Tibial nerve (tissue), 4 donors: ENCODE results near the gene ALDH7A1. TPM values are rescaled to one million over a fixed set of nuclear protein-coding genes. Genes with fewer than 3 reads are reported as not detected.

Experiments
- DNase-seq, 2 donors: peaks; one replicate each; pipeline ENCODE4 v3.0.0-alpha.2; 2019; ENCODE audit warnings: low spot score in 2 of 2
- H3K27ac ChIP-seq, 4 donors: fragments of 200-600 bp; sonication (generic) in 3 of 4; one replicate each; pipeline ENCODE4 v1.5.1; 2017 to 2019; ENCODE audit warnings: mild to moderate bottlenecking in 1 of 4
- H3K27me3 ChIP-seq, 2 donors: fragments of 200-600 bp; sonication (generic) in 1 of 2; one replicate each; pipeline versions ENCODE4 v1.5.1 to v1.6.0; 2017 to 2019
- H3K36me3 ChIP-seq, 3 donors: fragments of 200-600 bp; sonication (generic); one replicate each; pipeline ENCODE4 v1.5.1; 2018 to 2019
- H3K4me1 ChIP-seq, 4 donors: fragments of 200-600 bp; sonication (generic) in 3 of 4; one replicate each; pipeline ENCODE4 v1.5.1; 2017 to 2019
- H3K4me3 ChIP-seq, 4 donors: fragments of 200-600 bp; sonication (generic) in 3 of 4; one replicate each; pipeline ENCODE4 v1.5.1; 2017 to 2019; ENCODE audit warnings: mild to moderate bottlenecking in 1 of 4, moderate library complexity in 1 of 4
- H3K9me3 ChIP-seq, 4 donors: fragments of 200-600 bp; sonication (generic) in 3 of 4; one replicate each; pipeline ENCODE4 v1.5.1; 2017 to 2019
- EP300 ChIP-seq, 2 donors: sonication (generic); formaldehyde crosslinking; IDR thresholded peaks; one replicate each; pipeline ENCODE4 v1.6.1; 2017; ENCODE audit warnings: antibody characterized with exemption in 2 of 2, mild to moderate bottlenecking in 1 of 2
- POLR2A ChIP-seq, 2 donors: fragments of 450-650 bp; IDR thresholded peaks; one replicate each; pipeline ENCODE4 v1.6.1; 2017; ENCODE audit warnings: antibody characterized with exemption in 2 of 2, mild to moderate bottlenecking in 2 of 2, moderate library complexity in 2 of 2
- WGBS, 2 donors: methylation state at CpG; one replicate each; pipeline ENCODE4 v1.1.5; 2018; 5-methylcytosine and 5-hydroxymethylcytosine counted together
- total RNA-seq, 4 donors: library from RNA; depleted of rRNA; stranded (reverse); fragments of >200 nt; gene quantifications; one replicate each; pipeline ENCODE4 v1.1.0, GENCODE V29; 2016
- TF ChIP-seq, protein P1 (sequence below), 5 experiments: fragments of 200-600 bp in 3 of 5; fragments of 450-650 bp in 2 of 5; sonication (generic) in 3 of 5; IDR thresholded peaks; one replicate each; pipeline ENCODE4 v1.5.1; 2016 to 2019; ENCODE audit warnings: antibody characterized with exemption in 5 of 5, mild to moderate bottlenecking in 3 of 5, moderate library complexity in 2 of 5

ALDH7A1 gene
- total RNA-seq, 4 donors from 2014 or later, result 20.7 to 41.0 (median 32.9) TPM

DNA sequence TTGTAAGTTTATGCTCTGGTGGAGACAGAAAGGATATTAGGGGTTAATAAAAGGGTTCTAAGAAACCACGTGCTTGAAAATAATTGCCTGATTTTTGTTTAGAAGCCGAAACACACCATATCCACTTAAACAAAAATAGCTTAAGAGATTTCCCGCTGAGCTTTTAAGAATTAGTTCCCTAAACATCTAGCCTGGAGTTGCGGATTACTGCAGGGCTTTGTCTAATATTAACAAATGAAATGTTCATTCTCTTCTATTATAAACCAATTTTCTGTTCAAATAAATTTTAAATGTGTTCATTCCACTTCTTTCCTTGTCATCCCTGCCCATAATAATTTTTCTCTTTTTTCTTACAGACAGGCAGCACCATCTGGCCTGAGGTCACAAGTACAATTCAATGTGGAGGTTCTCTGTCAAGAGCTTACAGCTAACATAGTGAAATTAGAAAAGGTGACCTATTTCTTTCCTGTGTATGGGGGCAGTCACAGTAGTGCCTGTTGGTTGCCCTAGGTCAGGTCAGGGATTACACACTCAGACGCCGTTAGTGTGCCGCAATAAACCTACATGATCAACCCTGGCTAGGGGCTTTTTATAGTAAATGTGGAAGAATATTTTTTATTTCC lies 106.5 kb downstream of the ALDH7A1 start:
- 51 to 52% methylated on average over 7 of the region's 7 CpGs for WGBS, 2 donors

DNA sequence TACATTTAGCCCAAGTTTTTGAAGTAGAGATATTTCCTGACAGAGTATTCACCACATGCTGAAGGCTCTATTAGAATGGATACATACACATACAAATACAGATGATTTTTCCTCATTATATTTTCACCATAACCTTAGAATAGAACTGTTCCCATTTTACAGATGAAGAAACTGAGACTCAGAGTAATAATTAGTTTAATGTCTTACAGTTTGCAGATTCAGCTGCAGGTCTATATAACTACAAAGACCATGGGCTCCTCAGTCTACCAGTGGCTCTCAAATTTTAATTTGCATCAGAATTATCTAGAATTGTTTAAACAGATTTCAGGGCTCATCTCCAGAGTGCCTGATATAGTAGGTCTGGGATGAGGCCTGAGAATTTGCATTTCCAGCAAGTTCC lies 107.4 kb downstream of the ALDH7A1 start:
- no peaks in the 10 kb centered on the region for H3K9me3 ChIP-seq
- H3K4me3 ChIP-seq, result no peak overlapping the region
- peaks cover 0 to 48% (median 19%) of the 10 kb centered on the region in 4 donors for H3K4me1 ChIP-seq
- peak overlapping the region in 2 of 4 donors; percentile 87 to 91 for H3K27ac ChIP-seq
- DNase-seq, result no peak
- peaks cover 0 to 68% (median 6%) of the 10 kb centered on the region in 3 donors for H3K36me3 ChIP-seq
- TF ChIP-seq POLR2A (IDR thresholded peaks at IDR 0.05) (no peak), EP300 (IDR thresholded peaks at IDR 0.05) (no peak)
- TF ChIP-seq, protein P1, sequence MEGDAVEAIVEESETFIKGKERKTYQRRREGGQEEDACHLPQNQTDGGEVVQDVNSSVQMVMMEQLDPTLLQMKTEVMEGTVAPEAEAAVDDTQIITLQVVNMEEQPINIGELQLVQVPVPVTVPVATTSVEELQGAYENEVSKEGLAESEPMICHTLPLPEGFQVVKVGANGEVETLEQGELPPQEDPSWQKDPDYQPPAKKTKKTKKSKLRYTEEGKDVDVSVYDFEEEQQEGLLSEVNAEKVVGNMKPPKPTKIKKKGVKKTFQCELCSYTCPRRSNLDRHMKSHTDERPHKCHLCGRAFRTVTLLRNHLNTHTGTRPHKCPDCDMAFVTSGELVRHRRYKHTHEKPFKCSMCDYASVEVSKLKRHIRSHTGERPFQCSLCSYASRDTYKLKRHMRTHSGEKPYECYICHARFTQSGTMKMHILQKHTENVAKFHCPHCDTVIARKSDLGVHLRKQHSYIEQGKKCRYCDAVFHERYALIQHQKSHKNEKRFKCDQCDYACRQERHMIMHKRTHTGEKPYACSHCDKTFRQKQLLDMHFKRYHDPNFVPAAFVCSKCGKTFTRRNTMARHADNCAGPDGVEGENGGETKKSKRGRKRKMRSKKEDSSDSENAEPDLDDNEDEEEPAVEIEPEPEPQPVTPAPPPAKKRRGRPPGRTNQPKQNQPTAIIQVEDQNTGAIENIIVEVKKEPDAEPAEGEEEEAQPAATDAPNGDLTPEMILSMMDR (IDR thresholded peaks at IDR 0.05), result no peak
- no peaks in the 10 kb centered on the region for H3K27me3 ChIP-seq

More for the DNA sequence above, 106.5 kb downstream of the ALDH7A1 start:
- H3K9me3 ChIP-seq, result no peaks in the 10 kb centered on the region
- H3K27ac ChIP-seq, result peak overlapping the region; percentile 5 to 91 (median 76)
- no peak for DNase-seq
- H3K36me3 ChIP-seq, result peaks cover 0 to 74% (median 6%) of the 10 kb centered on the region in 3 donors
- H3K4me3 ChIP-seq, result no peak overlapping the region
- H3K4me1 ChIP-seq, result peaks cover 0 to 39% (median 19%) of the 10 kb centered on the region in 4 donors
- TF ChIP-seq POLR2A (IDR thresholded peaks at IDR 0.05) (no peak), EP300 (IDR thresholded peaks at IDR 0.05) (no peak)
- TF ChIP-seq, protein P1 (IDR thresholded peaks at IDR 0.05), result no peak
- H3K27me3 ChIP-seq, result no peaks in the 10 kb centered on the region

DNA sequence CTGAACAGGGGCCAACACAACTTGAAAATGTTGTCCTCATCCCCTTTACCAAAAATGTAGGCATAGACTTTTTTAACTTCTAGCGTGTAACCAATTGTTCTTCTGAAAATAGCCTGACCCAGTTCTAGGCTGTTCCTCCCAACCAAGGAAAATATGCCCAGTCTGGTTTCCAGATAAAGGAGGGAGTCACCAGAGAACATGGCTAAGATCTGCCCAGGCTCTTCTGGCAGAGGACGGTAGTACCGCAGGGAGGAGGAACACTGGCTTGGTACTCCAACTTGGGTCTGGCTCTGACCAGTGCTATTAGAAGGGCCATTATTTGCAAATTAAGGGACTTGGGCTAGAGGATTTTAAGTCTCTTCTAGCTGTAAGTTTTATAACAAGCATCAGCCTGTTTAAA lies 108.7 kb downstream of the ALDH7A1 start:
- H3K9me3 ChIP-seq, result no peaks in the 10 kb centered on the region
- H3K4me3 ChIP-seq, result no peak overlapping the region
- 86 to 97% methylated on average over 3 of the region's 3 CpGs for WGBS, 2 donors
- H3K27ac ChIP-seq, result peak overlapping the region in 1 of 4 donors; percentile 91
- DNase-seq, result no peak
- peaks cover 0 to 63% (median 6%) of the 10 kb centered on the region in 3 donors for H3K36me3 ChIP-seq
- H3K4me1 ChIP-seq, result peaks cover 0 to 53% (median 17%) of the 10 kb centered on the region in 4 donors
- TF ChIP-seq, protein P1 (IDR thresholded peaks at IDR 0.05), result no peak
- TF ChIP-seq EP300 (IDR thresholded peaks at IDR 0.05) (no peak), POLR2A (IDR thresholded peaks at IDR 0.05) (no peak)
- no peaks in the 10 kb centered on the region for H3K27me3 ChIP-seq

DNA sequence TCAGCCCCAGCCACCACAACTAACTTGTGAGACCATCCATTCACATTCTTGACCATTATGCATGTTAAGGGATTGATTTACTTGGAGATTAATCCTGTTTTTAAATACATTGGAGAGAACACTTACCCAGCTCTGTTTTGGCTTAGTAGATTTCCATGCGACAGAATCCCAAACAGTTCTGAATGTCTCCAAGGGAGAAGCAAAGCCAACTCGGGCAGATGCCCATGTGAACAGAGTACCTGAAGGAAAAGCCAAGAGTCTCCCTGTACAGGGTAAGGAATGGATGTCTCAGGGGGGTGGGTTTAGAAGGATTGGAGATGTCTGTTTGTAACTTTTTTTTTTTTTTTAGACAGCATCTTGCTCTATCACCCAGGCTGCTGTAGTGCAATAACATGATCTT lies 110.8 kb downstream of the ALDH7A1 start:
- WGBS, 2 donors, result 93 to 96% methylated on average over 2 of the region's 2 CpGs
- peak overlapping the region in 3 of 4 donors; percentile 7 to 84 (median 72) for H3K27ac ChIP-seq
- no peaks in the 10 kb centered on the region for H3K27me3 ChIP-seq
- H3K36me3 ChIP-seq, result peaks cover 0 to 68% (median 6%) of the 10 kb centered on the region in 3 donors
- DNase-seq, result no peak
- no peak overlapping the region for H3K4me3 ChIP-seq
- H3K9me3 ChIP-seq, result no peaks in the 10 kb centered on the region
- TF ChIP-seq POLR2A (IDR thresholded peaks at IDR 0.05), result no peak
- TF ChIP-seq EP300 (IDR thresholded peaks at IDR 0.05), result no peak
- TF ChIP-seq, protein P1 (IDR thresholded peaks at IDR 0.05), result no peak
- H3K4me1 ChIP-seq, result peaks cover 0 to 49% (median 6%) of the 10 kb centered on the region in 4 donors

DNA sequence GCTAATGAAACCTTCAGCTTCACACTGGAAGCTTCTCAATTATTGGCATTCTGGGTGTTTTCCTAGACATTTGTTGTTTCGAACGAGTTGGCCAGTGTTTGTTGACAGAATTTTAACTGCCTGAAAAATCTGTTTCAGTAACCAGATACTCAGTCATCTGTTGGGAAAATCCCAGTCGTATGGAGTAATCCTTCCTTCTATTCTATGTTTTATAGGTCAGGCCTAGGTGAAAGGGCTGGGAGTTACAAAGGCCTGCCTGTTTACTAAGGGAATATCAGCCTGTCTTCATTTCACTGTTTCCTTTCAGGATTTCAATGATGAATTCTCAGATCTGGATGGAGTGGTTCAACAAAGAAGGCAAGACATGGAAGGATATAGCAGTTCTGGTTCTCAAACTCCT lies 111.9 kb downstream of the ALDH7A1 start:
- Histone ChIP-seq H3K27ac (peak overlapping the region in 3 of 4 donors; percentile 2 to 84 (median 72)), H3K36me3 (peaks cover 0 to 70% (median 6%) of the 10 kb centered on the region in 3 donors), H3K4me3 (no peak overlapping the region), H3K9me3 (no peaks in the 10 kb centered on the region), H3K4me1 (peaks cover 0 to 49% (median 8%) of the 10 kb centered on the region in 4 donors), H3K27me3 (no peaks in the 10 kb centered on the region)
- TF ChIP-seq, protein P1 (IDR thresholded peaks at IDR 0.05), result no peak
- TF ChIP-seq POLR2A (IDR thresholded peaks at IDR 0.05) (no peak), EP300 (IDR thresholded peaks at IDR 0.05) (no peak)
- DNase-seq, result no peak
- 25 to 26% methylated on average over 3 of the region's 3 CpGs for WGBS, 2 donors
